GM10847 (cell line): Measurements from ENCODE around the gene KIAA1958.

ENCODE experiments used
- POLR2A ChIP-seq: IDR thresholded peaks from 2 replicates; pipeline ENCODE4 v1.6.1; 2011; ENCODE audit not compliant: insufficient read length; ENCODE audit errors: extremely low read depth

Gene KIAA1958

GRCh38 chr9:112541685-112542084 is 55.1 kb downstream of the KIAA1958 start:
- TF ChIP-seq POLR2A: no peak

GRCh38 chr9:112542593-112543292 is 56.1 kb downstream of the KIAA1958 start:
- TF ChIP-seq POLR2A: no peak

- no peak for TF ChIP-seq POLR2A
These were observed 57.9 kb downstream of the KIAA1958 start for GRCh38 chr9:112544477-112544876.

- no peak for TF ChIP-seq POLR2A
These were observed 58.6 kb downstream of the KIAA1958 start for GRCh38 chr9:112545237-112545636.

- no peak for TF ChIP-seq POLR2A
These were observed 59.8 kb downstream of the KIAA1958 start for GRCh38 chr9:112546149-112547012.

DNA sequence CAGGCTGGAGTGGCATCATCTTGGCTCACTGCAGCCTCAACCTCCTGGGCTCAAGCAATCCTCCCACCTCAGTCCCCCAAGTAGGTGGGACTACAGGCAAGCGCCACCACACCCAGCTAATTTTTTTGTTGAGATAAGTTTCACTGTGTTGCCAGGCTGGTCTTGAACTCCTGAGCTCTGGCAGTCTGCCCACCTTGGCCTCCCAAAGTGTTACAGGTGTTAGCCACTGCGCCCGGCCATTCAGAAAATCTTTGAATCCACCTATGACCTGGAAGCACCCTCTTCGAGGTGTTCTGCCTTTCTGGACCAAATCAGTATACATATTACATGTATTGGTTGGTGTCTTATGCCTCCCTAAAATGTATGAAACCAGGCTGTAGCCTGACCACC is 61.4 kb downstream of the KIAA1958 start:
- TF ChIP-seq POLR2A: no peak

DNA sequence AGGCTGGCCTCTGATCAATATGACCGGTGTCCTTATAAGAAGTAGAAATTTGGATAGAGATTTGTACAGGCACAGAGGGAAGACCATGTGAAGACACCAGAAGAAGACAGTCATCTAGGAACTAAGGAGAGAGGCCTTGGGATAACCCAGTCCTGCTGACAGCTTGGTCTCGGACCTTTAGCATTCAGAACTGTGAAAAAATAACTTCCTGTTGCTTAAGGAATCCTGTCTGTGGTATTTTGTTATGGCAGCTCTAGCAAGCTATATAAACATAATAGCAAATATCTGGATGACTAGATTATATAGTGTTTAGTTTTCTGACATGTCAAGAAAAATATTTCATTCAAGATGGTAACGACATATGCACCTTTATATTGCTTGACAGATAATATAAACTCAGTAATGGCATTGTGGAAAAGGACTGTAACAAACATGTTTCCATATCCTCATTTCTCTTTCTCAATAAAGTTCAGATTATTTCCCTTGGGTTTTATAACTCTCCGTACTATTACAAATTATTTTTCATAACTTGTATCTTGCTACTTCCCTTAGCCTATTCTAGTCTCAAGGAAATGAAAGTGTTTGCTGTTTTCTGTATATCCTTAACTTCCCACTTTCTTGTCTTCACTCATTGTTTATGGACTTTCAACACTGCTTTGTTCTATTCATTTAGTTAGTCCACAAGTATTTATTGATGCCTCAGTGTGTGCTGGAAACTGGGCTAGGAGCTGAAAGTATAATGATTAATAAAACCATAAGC is 62.4 kb downstream of the KIAA1958 start:
- no peak for TF ChIP-seq POLR2A

- no peak for TF ChIP-seq POLR2A
These were observed 63.9 kb downstream of the KIAA1958 start for GRCh38 chr9:112550531-112550930.

DNA sequence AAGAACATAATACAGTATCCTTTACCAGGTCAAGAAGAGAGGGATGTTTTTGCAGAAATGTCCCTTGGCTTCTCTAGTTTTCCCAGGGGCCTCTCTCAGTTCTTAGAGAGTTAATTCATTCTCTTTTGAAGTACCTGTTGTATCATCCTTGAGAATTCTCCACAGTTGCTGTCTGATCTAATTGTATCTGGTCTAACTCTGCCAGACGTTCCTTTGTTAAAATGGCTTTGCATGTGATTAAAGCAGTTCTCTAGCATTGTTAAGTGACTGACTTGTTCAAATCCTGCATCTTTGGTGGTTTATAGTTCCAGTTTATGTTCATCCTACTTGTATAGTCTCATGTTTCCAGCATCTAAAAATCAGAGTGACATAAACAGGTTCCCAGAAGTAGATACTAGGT is 65.0 kb downstream of the KIAA1958 start:
- no peak for TF ChIP-seq POLR2A

- no peak for TF ChIP-seq POLR2A
These were observed 65.8 kb downstream of the KIAA1958 start for GRCh38 chr9:112552229-112553056.

DNA sequence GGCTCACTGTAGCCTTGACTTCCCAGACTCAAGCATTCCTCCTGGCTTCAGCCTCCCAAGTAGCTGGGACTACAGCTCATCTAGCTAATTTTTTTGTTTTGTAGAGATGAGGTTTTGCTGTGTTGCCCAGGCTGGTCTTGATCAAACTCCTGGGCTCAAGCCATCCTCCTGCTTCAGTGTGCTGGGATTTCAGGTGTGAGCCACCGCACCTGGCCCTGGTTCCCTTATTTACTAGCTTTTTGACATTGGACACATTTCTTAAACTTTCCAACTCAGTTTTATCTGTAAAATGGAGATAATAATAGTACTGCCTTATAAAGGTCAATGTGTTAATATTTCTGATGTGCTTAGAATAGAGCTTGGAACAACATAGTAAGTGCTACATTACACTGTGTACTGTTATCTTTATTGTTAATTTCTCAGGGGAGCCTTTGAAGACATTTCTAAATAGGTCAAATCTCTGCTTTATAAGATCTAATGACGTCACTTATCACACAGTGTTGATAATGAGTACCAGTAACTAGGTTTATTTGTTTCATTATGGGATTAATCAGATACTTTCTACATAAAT is 66.7 kb downstream of the KIAA1958 start:
- no peak for TF ChIP-seq POLR2A

DNA sequence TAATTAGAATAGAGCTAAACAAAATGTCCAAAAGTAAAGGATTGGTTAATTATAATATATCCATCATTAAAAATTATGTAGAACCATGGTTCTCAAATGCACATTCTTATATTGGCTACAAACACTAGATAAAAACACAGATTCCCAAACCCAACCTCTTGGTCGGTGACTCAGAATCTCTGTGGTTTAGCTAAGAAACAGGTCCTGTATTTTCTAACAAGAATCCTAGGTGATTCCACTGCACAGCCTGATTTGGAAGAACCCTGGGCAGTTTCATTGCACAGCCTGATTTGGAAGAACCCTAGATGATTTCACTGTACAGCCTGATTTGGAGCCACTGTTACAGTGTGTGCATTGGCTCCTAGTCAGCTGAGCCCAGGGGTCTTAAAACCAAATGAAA is 67.9 kb downstream of the KIAA1958 start:
- TF ChIP-seq POLR2A: no peak

DNA sequence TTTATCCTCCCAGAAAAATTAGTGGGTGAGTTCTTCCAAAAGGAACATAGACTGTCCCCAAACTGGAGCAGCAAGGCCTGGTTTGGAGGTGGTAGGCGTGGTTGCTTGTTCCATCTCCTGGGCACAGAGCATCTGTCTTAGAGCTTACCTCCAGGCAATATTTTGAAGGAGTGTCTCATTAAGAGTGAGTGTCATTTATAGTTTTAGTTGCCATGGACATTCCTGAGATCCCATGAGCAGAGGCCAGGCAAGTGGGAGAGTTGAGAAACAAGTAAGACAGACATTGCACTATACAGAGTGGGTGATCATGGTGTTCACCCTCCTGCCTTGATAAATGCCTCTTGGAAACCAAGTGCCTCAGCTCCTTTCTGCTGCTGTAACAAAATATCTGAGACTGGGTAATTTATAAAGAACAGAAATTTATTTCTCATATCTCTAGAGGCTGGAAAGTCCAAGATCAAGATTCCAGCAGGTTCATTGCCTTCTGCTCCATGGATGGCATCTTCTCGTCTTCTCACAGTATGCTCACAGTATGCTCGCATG is 68.5 kb downstream of the KIAA1958 start:
- no peak for TF ChIP-seq POLR2A

GRCh38 chr9:112555844-112556482 is 69.3 kb downstream of the KIAA1958 start:
- no peak for TF ChIP-seq POLR2A
